NT2/D1 (cell line): ENCODE measurements around the gene LIFR.

ENCODE experiments used
- DNase-seq: peaks from one replicate; pipeline ENCODE4 v3.0.0-alpha.2; 2011; ENCODE audit warnings: low read depth, low spot score
- H3K27me3 ChIP-seq: 2 replicates; pipeline ENCODE4 v1.6.0; 2011; ENCODE audit warnings: mild to moderate bottlenecking; ENCODE audit not compliant: insufficient read length, insufficient read depth
- H3K36me3 ChIP-seq: 2 replicates; pipeline ENCODE4 v1.6.1; 2011; ENCODE audit warnings: mild to moderate bottlenecking, low read length, mixed read lengths; ENCODE audit not compliant: insufficient read depth, insufficient read length
- H3K4me1 ChIP-seq: 2 replicates; pipeline ENCODE4 v1.5.1; 2011; ENCODE audit not compliant: insufficient read depth, insufficient read length
- H3K4me3 ChIP-seq: 2 replicates; pipeline ENCODE4 v1.5.1; 2011; ENCODE audit warnings: low read depth; ENCODE audit not compliant: insufficient read length
- H3K9ac ChIP-seq: 2 replicates; pipeline ENCODE4 v1.6.0; 2011; ENCODE audit warnings: low read depth; ENCODE audit not compliant: insufficient read length
- H3K9me3 ChIP-seq: 2 replicates; pipeline ENCODE4 v1.5.1; 2011; ENCODE audit warnings: mild to moderate bottlenecking, low read length; ENCODE audit not compliant: insufficient read depth
- SUZ12 ChIP-seq: IDR thresholded peaks from 2 replicates; pipeline ENCODE4 v1.6.1; 2011; ENCODE audit not compliant: insufficient read length, insufficient read depth; ENCODE audit errors: extremely low read depth
- YY1 ChIP-seq: IDR thresholded peaks from 2 replicates; pipeline ENCODE4 v1.6.1; 2011; ENCODE audit not compliant: insufficient read length, insufficient read depth
- ZNF274 ChIP-seq: IDR thresholded peaks from 2 replicates; pipeline ENCODE4 v1.6.1; 2011; ENCODE audit warnings: mild to moderate bottlenecking, low read depth, low read length

Gene LIFR

DNA sequence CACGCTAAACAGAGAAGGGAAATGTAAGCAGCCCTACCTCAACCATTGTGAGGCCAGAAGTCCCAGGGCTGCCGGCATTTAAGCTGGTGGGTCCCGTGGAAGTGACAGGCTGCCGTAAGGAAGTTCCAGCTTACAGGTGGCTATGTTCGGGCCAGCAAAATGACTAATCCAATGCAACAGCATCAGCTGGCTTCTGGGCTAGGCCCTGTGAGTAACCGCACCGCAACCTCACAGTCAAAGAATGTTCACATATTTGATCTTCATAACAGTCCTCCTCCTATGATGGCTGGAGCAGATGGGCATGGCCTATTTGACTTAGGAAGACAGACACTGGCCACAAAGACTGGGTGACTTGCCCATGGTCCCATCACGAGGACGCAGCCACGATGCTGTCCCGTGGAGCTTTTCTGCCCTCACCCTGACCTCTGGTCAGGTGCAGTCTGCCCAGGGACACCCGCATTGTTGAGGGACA, 88.2 kb downstream of the LIFR start:
- DNase-seq = no peak
- Histone ChIP-seq H3K4me1 (peaks cover 12% of the 10 kb centered on the region), H3K4me3 (no peak overlapping the region)

DNA sequence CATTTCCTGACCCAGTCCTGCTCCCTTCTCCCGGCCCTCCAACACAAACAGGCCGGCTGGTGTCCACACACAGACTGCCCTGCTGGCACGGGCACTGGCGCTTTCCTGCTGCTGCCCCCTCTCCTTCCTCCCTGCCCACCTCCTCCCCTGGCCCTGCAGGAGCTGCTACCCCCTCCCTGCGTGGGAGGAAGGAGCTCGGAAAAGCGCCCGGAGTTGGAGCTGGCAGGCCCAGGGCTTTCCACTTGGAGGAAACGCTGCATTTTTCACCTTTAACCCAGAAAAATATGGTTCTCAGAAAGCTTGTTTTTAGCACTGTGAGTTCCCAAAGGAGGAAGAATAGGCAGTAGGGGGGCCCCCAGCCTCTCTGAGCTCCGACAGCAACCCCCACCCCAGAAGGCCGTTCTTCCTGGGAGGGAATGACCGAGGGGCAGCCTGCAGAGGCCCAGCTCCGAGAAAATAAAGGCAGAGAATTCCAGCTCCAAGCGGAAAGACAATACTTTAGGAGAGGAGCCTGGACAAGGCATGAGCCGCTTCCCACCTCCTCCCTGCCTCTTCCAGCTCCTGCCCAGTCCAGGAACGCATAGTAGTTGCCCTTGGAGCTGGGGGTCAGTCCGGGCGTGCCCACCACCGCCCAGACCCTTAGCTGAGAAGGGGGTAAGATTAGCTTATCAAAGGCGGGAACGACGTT, 88.9 kb downstream of the LIFR start:
- no peak overlapping the region for H3K9ac ChIP-seq
- H3K36me3 ChIP-seq = no peaks in the 10 kb centered on the region
- peaks cover 12% of the 10 kb centered on the region for H3K4me1 ChIP-seq
- no peak for TF ChIP-seq YY1
- TF ChIP-seq SUZ12 = no peak
- no peak for TF ChIP-seq ZNF274
- no peak for DNase-seq
- no peaks in the 10 kb centered on the region for H3K27me3 ChIP-seq
- no peaks in the 10 kb centered on the region for H3K9me3 ChIP-seq
- H3K4me3 ChIP-seq = no peak overlapping the region

More for the DNA sequence above, 88.2 kb downstream of the LIFR start:
- Histone ChIP-seq H3K9ac (no peak overlapping the region), H3K9me3 (no peaks in the 10 kb centered on the region), H3K27me3 (no peaks in the 10 kb centered on the region), H3K36me3 (no peaks in the 10 kb centered on the region)
- no peak for TF ChIP-seq SUZ12
- TF ChIP-seq ZNF274 = no peak
- no peak for TF ChIP-seq YY1

DNA sequence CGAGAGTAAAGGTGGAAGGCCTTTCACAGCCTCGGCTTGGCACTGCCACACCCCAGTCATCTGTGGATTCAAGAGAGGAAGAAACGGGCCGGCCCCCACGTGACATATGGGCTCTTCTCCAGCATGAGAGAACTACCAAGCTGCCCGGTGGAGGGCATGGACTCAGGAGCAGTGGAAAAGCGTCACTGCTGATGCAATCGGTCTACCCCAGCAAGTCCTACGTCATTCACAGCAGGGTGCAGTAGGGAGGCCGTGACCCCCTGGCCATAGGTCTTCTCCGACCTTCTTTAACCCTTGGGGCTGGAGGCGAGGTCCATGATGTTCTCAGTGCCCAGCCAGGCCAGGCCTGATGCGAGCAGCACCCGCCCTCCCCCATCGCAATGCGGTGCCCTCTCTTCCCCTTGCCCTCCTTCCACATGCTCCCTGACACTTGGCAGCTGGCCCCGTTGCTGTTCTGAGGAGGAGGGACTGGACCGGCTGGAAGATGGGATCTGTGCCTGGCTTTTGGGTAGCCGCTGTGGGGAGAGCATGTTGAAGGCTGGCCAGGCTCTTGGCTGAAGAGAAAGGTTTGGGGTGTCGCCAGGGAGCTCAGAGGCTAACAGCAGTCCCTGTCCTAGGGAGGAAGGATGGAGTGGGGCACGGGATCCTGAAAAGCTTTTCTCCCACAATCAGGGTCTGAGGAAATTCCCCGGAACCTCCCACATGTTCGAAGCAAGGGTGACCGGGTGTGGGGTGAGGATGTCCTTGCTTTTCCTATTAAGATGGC, 89.8 kb downstream of the LIFR start:
- DNase-seq = no peak
- no peaks in the 10 kb centered on the region for H3K9me3 ChIP-seq
- H3K27me3 ChIP-seq = no peaks in the 10 kb centered on the region
- H3K9ac ChIP-seq = no peak overlapping the region
- H3K36me3 ChIP-seq = no peaks in the 10 kb centered on the region
- no peak overlapping the region for H3K4me3 ChIP-seq
- TF ChIP-seq YY1 (no peak), SUZ12 (no peak), ZNF274 (no peak)
- peaks cover 12% of the 10 kb centered on the region for H3K4me1 ChIP-seq

- TF ChIP-seq ZNF274 (no peak), YY1 (no peak), SUZ12 (no peak)
- no peaks in the 10 kb centered on the region for H3K36me3 ChIP-seq
- no peak overlapping the region for H3K9ac ChIP-seq
- H3K27me3 ChIP-seq = no peaks in the 10 kb centered on the region
- no peak overlapping the region for H3K4me3 ChIP-seq
- no peaks in the 10 kb centered on the region for H3K9me3 ChIP-seq
- no peak for DNase-seq
- H3K4me1 ChIP-seq = peaks cover 12% of the 10 kb centered on the region
Observed at GRCh38 chr5:38465702-38466423, 90.6 kb downstream of the LIFR start.

DNA sequence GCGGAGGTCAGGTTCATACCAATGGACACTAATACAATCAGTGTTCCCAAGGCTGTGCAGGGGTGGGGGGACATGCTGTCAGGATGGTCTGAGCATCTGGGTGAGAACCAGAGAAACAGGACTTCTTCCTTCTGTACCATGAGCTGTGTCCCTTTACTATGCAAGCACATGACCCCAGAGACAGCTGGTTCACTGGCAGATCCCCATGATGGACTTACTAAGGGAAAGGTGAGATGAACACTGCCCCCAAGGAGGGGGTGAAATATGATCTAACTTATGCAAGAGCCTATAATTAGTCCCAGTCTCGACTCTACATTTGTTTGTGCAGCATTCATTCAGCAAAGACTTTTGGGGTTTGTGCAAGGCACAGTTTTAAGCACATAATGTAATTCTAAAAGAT, 91.4 kb downstream of the LIFR start:
- H3K36me3 ChIP-seq = no peaks in the 10 kb centered on the region
- no peak for TF ChIP-seq YY1
- no peak for TF ChIP-seq SUZ12
- TF ChIP-seq ZNF274 = no peak
- H3K4me3 ChIP-seq = no peak overlapping the region
- H3K4me1 ChIP-seq = peaks cover 12% of the 10 kb centered on the region
- H3K27me3 ChIP-seq = no peaks in the 10 kb centered on the region
- H3K9me3 ChIP-seq = no peaks in the 10 kb centered on the region
- DNase-seq = no peak
- no peak overlapping the region for H3K9ac ChIP-seq

DNA sequence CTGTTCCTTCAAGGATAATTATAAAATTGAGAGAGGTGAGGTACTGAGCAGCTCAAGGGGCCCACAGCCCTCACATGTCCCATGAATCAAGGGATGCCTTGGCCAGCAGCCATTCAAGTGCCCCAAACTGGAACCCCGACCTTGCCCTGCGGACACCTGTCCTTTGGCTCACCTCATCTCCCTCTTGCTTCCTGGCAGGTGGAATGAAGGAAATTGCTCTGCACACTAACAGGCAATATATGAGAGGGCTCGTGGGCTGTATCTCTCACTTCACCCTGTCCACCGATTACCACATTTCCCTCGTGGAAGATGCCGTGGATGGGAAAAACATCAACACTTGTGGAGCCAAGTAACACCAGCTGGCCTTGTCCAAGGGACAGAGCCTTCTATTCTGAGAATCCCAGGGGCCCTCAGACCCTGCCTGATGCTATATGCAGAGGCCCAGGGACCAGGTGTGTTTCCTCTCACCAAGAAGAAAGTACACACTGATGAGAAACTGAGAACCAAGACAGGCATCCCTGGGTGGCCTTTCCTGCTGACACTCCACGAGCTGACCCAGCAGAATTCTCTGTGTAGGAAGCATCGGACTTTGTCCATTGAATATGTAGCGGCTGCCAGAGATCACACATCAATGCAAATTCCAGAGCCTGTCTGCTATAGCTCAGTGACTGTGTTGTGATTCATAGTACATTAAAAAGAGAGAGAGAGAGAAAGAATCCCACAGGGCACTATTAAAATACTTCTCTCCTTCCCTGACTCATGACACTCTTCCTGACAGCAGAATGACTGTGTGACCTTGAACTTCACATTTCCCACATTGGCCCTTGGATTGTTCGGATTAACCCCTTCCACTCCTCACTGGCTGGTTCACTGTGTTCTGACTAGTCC, 92.6 kb downstream of the LIFR start:
- H3K36me3 ChIP-seq = no peaks in the 10 kb centered on the region
- TF ChIP-seq YY1 = no peak
- no peak for TF ChIP-seq SUZ12
- TF ChIP-seq ZNF274 = no peak
- no peak overlapping the region for H3K9ac ChIP-seq
- no peak for DNase-seq
- H3K27me3 ChIP-seq = no peaks in the 10 kb centered on the region
- no peaks in the 10 kb centered on the region for H3K9me3 ChIP-seq
- H3K4me1 ChIP-seq = peaks cover 11% of the 10 kb centered on the region
- H3K4me3 ChIP-seq = no peak overlapping the region
